HG03520 (cell line): ENCODE data around the gene NFYC.

Source experiments
- ATAC-seq: cut with Tn5 transposase; IDR thresholded peaks from one replicate; pipeline ENCODE4 v1.9.1; 2021; ENCODE audit warnings: mild to moderate bottlenecking, moderate library complexity; ENCODE audit not compliant: unreplicated experiment

NFYC gene

DNA sequence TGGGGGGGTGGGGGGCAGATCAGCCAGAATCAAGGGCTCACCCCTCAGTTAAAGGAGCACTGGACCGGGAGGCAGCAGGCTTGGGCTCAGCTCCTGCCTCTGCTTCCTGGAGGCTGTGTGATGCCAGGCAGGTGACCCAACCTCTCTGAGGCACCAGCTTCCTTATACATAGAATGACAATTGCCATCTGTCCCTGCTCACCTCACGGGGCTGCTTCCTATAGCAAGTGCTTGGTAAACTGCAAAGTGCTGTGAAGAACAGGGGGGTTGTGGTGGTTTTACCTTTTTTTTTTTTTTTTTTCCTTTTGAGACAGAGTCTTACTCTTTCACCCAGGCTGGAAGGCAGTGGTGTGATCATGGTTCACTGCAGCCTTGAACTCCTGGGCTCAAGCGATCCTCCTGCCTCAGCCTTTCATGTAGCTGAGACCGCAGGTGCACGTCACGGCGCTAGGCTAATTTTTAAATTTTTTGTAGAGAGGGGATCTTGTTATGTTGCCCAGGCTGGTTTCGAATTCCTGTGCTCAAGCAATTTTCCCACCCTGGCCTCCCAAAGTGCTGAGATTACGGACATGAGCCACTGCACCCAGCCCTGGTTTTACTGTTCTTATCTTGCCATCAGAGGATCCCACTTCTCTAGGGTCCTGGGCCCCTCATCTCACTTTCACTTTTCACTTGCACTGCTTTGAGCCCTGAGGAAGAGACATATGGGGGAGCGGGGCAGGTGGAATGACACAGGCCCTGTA is 103.6 kb downstream of the NFYC start:
- ATAC-seq: no peak

DNA sequence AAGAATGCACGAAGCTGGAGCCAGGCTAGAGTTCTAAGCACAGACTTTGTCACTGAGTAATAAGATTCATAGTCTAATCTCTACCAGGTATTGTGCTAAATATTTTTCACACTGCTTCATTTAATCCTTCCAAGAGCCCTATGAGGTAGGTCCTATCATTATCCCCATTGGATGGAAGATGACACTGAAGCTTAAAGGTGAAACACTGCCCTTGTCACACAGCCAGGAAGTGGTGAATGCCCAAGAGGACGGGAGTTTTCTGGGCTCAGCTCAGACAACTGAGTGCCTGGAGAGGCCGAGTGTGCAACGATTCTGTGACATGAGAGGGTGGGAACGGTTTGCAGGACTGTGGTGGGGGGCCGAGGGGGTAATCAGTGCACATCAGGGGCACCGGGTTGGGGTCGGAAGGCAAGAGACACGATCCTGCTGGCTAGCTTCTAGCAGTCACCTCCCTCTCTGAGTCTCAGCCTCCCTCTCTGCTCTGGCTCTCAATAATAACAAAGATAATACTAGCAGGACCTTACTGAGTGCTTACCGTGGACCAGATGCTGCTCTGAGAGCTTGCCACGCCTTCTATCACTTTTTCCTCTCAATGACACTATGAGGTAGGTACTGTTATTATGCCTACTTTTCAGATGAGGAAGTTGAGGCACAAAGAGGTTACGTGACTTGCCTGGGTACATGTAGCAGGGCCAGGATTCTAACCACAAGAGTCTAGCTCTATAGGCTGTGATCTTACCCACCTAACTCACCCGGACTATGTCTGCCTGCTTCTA is 104.5 kb downstream of the NFYC start:
- no peak for ATAC-seq

DNA sequence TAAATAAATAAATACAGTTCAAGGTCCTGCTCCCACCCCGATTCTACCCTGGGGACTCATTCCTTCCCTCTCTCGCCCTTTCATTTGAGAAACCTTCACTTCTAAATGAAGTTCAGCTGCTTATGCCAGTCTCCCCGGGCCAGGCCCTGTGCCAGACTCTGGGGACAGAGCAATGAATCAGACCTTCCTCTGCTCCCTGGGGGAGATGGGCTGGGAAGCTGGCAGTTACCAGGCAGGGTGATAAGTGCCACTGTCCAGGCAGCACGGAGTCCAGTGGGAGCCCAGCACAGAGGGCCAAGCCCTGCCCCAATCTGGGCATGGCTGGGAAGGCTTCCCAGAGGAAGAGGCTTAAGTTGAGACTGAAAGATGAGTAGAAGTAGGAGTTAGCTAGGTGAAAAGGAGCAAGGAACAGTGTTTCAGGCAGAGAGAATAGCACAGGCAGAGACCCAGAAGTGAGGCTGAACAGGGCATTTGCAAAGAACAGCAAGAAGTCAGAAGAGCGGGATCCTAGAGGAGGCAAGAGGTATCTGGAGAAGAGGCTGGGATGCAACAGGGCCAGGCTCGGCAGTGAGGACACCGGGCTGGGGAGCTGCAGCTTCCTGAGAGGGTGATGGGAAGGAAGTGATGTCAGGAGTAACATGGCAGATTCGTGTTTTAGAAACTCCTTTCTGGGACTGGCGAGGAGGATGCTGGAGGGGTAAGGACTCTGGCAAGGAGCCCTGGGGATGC is 105.6 kb downstream of the NFYC start:
- ATAC-seq: no peak

DNA sequence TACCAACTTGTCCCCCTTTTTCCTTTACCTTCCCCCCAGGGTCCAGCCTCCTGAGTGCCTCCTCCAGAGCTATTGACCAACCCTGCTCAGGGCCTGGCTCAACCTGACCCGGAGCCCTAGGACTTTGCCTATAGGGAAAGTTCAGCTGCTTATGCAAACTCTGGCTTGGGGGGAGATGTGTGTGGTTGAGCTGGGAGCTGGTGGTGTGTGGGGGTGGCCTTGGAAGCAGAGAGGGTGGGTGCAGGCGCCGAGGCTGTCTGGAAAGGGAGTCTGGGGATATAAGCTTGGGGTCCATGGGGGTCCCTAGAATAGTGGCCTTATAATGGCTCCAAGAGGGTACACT is 106.1 kb downstream of the NFYC start:
- ATAC-seq: no peak

- ATAC-seq: no peak
Observed at GRCh38 chr1:40798366-40799281, 107.1 kb downstream of the NFYC start.

DNA sequence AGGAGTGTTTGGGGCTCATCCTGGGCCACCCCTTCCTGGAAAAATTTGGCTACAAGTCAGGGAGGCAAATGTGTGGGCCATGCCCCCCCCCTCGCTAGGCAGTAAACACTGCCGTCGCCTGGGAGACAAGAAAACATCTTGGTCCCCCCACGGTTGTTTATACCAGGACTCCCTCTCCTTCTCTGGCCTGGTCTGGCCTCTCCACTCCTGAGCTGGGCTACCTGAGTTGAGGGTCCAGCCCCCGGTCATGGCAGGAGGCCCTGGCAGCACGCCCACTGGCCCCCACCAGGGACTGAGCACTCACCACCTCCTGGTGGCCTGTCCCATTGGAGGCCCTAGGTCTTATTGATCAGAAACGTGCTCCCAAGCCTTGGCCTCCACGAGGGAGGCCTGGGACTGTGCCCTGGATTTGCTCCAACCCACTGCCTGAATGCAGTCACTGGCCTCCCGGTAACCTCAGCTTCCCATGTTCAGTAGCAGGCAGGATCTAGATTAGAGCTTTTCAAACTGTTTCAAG is 107.9 kb downstream of the NFYC start:
- ATAC-seq: no peak

DNA sequence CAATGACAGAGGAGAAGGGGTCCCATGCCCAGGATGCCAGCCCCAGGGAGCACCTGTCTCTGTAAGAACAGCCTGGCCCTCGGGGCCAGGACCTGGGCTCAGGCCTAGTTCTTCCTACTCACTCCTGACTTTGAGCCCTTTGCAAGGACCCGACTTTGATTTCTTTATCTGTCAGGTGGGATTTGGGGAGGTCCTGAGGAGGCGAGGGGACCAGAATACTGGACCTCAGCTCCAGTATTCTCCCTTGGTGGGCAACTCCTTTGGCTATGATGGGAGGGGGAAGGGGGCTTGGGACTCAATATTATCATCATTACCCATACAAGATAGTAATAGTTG is 110.2 kb downstream of the NFYC start:
- no peak for ATAC-seq

DNA sequence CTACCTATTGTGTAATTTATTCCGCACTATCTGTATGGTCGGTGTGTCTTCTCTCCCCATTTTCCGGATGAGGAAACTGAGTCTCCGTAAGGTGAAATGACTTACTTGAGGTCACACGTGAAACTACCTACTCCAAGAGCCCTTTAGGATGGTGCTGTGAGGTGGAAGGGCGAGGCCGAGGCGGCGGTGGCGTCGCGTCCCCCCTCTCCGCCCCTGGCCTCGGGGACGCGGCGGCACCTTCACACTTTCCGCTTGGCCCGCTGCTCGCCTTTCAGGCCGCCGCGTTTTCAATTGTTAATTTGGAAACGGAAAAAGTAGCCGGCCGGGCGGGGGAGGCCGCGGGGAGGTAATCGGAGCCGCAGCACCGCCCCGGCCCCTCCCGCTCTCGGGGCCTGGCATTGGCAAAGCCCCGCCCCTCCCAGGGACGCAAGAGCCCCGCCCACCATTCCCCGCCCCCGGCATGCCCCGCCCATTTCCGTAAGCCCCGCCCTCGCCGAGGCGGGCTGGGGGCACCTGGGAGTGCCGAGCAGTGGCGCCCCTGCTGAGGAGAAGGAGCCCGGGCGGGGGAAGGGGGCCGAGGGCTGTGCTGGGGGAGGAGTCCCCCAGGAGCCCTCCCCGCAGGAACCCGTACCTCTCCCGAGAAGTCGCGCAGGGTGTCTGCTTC is 110.7 kb downstream of the NFYC start:
- ATAC-seq: no peak

DNA sequence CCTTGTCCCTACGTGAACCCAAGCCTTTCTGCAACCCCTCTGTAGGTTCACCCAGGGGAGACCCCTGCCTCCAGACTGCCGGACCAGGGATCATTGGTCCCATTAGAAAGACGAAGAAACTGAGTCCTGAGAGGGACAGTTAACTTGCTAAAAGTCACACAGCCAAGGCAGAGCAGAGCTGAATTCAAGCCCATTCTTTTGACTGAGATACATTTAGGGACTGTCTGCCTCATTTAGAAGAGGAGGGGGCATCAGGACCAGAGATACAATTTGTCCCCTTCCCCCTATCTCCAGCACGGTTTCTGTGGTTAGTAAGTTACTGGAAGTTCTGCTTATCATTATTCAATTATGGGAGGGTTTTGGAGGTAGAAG is 111.2 kb downstream of the NFYC start:
- no peak for ATAC-seq

DNA sequence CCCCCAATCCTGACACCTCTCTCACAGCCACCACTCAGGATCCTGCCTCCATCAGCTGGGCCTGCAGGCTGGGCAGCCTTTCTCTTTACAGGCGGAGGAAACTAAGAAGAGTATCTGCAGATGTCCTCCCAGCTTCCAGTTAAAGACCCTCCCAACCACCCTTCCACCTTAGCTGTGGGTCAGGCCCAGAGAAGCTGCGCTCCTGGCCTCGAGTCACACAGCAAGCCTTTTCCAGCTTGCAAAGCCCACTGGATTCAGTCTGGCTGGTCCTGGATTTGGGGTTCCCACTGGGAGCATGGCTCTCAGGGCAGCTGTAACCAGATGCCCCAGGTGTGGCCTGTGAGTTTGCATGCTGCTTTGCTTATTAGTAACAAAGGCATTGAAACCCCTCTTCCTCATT is 111.9 kb downstream of the NFYC start:
- no peak for ATAC-seq

GRCh38 chr1:40803902-40804301 is 112.4 kb downstream of the NFYC start:
- ATAC-seq: no peak

DNA sequence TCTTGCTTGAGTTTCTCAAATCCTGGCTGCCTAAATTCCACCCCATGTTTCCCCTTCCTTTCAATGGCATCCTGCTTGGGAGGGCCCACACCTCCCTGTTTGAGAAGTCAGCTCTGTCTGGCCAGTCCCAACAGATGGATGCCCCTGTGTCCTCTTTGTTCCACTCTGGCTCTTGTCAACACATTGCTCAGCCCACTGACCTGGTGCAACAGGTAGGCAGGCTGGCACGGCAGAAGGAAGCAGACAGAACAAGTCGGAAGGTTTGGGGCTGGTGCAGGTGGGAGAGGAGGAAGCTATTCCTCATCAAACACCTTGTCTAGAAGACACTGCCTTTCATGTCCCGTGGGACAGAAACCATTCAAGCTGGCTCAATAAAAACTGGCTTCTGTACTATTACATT is 114.7 kb downstream of the NFYC start:
- ATAC-seq: no peak

DNA sequence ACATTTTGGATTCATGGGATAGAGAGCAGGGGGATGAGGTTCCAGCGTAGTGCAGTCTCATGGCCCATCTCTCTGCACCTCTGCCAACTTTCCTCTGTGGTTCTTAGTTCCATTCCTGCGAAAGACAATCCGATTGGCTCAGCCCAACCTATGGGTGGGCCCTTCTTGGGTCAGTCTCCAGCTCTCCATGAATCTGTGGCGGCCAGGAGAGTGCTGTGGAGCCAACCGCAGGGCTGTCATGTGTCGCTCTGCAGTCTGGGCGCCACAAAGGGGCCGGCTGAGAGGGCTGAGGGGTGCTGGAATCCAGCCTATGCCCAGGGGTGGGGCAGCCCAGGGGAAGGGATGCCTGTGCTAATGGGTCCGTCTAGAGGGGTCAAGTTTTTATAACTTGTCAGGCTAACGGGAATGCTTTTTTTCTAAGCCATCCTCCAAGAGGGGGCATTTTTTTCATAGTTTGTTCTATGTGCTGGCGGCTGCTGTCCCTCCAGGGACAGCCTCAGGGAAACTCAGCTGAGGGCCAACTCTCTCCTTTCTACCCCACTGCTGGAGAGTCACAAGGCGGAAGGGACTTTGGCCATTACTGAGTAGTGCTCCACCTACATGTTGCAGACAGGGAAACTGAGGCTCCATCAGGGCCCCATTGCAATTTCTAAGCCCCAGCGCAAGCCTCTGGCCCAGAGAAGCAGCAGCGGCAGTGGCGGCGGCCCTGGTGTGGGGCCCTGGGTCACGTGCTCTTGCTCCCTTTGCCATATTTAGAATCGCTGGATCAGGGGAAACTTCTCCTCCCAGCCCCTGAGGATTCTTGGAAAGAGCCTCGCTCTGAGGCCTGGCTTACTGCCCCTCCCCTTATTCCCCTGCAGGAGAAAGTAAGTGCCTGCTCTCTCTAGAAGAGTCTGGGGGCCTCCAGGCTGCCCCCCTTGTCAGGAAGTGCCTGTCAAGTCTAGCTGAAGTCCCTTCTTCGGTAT is 115.5 kb downstream of the NFYC start:
- ATAC-seq: no peak

GRCh38 chr1:40808002-40808401 is 116.5 kb downstream of the NFYC start:
- ATAC-seq: no peak

DNA sequence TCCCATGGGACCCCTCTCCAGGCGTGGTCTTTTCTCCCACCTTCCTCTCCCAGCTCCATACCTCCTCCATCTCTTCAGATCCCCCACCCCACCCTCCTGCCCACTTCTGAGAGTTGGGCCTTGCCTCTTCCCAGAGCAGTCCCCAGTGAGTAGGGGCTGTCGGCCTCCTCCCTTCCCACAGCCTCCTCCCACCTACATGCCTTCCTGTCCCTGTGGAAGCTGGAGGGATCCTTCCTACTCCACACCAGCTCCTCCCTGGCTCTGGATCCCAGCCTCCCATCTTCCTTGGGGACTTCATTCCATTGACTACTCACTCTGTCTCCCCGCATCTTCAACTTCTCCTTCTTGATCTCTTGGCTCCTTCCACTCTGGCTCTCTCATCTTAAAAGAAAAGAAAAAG is 116.9 kb downstream of the NFYC start:
- ATAC-seq: no peak

GRCh38 chr1:40808909-40809308 is 117.4 kb downstream of the NFYC start:
- ATAC-seq: no peak

GRCh38 chr1:40810927-40811326 is 119.4 kb downstream of the NFYC start:
- ATAC-seq: no peak

DNA sequence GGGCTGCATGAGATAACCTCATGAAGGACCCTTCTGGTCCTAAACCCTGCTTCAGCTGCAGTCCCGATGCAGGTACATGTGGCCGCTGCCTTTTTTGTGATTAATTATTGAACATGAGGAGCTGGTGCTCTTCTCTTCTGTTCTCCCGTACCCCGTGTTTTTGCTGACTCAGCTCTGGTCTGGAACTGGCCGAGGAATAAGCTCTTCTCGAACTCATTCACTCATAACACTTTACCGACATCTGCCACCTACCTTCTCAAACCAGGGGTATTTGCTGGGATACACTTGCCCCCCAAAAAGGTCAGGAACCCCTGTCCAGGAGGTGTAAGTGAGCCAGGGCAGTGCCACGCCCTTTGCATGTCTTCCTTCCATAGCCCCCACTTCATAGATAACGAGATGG is 123.9 kb downstream of the NFYC start:
- no peak for ATAC-seq

- ATAC-seq: no peak
Observed at GRCh38 chr1:40817791-40818263, 126.3 kb downstream of the NFYC start.
